C4-2B (cell line): ENCODE measurements around the gene FBXO7.

ENCODE experiments used
- H3K27ac ChIP-seq: fragments of 450-650 bp; 2 replicates; pipeline ENCODE4 v1.5.1; 2017
- ZFX ChIP-seq: fragments of 450-650 bp; IDR thresholded peaks from 2 replicates; pipeline ENCODE4 v1.6.1; 2017
- TF ChIP-seq, protein P1 (sequence below): fragments of 450-650 bp; conservative IDR thresholded peaks from 2 replicates; pipeline ENCODE4 v1.5.1; 2017; ENCODE audit warnings: mild to moderate bottlenecking

Gene FBXO7

DNA sequence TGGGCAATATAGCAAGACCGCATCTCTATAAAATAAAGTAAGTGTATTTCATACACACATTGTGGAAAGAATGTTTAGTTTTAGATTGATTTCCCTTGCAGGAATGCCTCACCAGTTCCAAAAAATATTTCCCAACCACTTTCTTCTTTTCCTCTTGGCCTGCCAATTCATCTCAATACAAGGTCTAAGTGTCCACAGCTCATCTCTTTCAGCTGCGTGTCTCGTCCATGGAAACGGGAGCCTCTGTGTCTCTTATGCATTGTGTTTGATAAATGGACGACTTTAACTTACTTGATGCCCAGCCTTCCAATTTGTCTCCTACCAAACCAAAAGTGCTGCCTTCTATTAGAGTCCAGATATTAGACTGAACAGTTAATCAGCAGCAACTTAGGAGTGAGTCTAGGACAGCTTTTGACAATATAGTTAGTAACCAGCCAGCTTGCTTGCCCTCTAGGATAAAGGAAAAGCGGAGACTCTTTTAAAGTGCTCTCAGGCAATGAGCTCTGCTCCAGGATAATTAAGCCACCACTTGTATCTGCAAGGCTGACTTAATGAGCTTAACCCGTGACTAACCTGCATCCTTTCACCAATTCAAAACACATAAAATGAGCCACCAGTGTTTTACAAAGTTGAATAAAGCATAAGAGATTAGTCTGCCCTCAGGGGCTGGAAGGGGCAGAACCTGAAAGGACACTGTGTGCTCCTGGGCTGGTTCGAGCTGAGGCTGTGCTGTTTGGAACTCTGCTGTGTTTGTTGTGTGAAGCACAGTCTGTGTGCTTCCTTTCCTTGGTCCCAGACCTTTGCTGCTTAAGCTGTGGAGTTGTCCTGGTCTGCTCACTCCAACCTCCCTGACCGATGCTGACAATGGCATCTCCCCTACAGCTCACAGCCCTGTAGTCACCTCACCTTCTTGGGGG is 27.5 kb downstream of the FBXO7 start:
- TF ChIP-seq ZFX: no peak
- TF ChIP-seq, protein P1, sequence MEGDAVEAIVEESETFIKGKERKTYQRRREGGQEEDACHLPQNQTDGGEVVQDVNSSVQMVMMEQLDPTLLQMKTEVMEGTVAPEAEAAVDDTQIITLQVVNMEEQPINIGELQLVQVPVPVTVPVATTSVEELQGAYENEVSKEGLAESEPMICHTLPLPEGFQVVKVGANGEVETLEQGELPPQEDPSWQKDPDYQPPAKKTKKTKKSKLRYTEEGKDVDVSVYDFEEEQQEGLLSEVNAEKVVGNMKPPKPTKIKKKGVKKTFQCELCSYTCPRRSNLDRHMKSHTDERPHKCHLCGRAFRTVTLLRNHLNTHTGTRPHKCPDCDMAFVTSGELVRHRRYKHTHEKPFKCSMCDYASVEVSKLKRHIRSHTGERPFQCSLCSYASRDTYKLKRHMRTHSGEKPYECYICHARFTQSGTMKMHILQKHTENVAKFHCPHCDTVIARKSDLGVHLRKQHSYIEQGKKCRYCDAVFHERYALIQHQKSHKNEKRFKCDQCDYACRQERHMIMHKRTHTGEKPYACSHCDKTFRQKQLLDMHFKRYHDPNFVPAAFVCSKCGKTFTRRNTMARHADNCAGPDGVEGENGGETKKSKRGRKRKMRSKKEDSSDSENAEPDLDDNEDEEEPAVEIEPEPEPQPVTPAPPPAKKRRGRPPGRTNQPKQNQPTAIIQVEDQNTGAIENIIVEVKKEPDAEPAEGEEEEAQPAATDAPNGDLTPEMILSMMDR: no peak
- H3K27ac ChIP-seq: no peak overlapping the region

DNA sequence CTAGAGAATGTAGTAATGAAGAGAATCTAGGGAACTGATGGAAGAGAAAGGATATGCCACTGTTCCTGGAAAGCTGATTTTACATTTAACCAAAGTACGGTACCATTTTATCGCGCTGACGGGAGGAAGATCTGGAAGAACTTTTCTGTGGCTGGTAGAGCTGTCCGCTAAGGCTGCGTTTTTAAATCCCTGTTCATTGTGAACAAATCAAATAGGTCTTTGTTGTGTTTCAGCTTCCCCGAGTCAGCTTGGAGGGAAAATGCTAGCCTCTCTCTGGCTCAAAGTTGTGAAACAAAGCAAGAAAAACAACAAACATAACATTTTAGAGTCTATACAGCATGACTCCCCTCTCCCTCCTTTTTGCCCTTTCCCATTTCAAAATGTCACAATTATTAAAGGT is 34.4 kb downstream of the FBXO7 start:
- H3K27ac ChIP-seq: no peak overlapping the region
- no peak for TF ChIP-seq ZFX
- TF ChIP-seq, protein P1: no peak

DNA sequence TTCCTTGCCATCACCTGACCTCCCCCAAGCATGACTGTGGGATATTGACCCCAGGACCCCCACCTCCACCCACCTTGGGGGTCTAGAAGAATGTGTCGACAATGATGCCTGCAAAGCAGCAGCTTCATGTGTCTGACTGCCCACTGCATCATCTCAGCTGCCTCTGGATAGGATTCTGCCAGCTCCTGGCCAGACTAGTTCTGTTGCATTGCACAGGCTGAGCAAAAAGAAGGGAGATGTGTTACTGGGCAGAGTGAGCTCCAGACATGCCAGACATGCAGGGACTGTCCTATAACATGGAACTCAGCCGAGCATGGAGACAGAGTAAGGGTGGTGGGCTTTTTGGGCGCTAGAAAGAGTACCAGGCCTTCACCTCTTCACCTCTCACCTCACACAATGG is 36.7 kb downstream of the FBXO7 start:
- no peak for TF ChIP-seq ZFX
- TF ChIP-seq, protein P1: no peak
- H3K27ac ChIP-seq: no peak overlapping the region

DNA sequence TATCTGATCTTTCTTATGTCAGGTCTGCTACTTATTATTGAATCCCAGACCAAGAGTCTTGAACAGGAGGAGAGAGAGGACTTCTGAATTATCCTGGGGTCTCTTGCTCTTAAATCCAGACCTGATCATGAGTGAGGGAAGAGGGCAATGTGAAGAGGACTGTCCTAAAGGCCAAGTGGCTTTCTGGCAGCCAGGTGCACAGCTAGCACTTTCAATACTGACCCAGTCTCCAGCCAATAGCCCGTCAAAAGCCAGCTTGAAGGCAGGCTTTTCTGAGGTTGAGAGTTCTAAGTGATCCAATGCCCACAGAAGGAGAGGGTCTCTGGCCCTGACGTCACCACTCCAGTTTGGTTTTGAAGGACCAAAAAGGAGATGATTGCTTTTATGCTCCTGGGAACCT is 37.2 kb downstream of the FBXO7 start:
- TF ChIP-seq, protein P1: no peak
- no peak for TF ChIP-seq ZFX
- H3K27ac ChIP-seq: no peak overlapping the region

DNA sequence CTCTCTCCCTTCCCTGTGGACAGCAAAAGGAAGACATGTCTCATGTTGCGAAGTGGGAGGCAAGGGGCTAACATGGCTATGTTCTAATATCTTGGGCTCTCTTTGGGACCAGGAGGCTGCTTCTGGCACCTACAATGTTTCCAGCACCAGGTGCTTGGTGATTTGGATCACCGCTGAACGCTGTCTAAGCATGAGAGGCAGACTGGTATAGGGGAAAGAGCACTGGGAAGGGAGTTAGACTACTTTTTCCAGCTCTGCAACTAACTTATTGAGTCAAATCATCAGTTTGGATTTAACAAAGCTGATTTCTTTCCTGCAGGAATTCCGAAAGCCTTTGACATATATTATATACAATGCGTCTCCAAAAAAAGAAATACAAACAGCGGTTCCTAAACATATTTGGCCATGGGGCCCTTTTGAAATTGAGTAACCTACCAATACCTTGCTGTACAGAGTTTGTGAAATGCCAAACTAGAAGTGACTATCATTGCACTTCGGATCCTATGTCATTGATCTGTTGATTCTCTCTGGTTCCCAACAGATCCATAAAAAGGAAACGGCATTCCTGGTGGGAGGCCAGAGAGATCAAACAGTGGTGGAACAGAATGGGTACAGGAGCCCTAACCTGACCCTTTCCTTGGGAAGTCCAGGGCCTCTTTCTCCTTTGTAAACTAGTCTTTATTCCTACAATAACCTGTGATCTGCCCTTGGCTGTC is 37.8 kb downstream of the FBXO7 start:
- TF ChIP-seq, protein P1: no peak
- no peak for TF ChIP-seq ZFX
- H3K27ac ChIP-seq: no peak overlapping the region

DNA sequence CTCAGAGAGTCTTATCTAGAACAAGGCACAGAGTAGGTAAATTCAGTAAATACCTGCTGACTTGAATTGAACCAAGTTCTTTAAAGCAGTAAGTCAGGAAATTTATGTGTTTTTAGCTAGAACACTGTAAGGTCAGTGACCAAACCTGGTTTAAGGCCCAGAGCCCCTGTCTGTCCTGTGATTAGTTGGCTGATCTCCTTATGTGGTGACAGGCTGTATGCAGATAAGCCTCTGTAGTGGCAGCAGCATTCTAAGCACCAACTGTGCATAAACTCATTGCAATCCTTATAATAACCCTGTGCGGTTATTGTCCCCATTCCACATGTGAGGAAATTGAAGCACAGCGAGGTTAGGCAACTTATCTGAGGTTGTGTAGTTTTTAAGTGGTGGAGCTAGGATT is 40.5 kb downstream of the FBXO7 start:
- H3K27ac ChIP-seq: no peak overlapping the region
- no peak for TF ChIP-seq ZFX
- TF ChIP-seq, protein P1: no peak

DNA sequence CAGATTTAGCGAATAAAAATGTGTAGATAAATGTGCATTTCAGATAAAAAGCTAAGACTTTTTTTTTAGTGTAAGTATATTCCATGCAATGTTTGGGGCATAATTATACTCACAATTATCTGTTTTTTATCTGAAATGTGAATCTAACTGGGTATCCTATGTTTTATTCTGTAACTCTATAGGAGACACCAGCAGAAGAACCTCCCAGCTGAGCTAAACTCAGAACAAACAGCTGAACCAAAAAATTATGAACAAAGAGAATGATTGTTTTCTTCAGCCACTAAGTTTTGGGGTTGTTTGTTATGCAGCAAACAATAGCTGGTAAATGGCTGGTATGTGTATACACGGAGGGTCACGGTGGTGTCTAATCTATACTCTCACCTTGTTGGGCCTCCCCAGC is 42.9 kb downstream of the FBXO7 start:
- H3K27ac ChIP-seq: no peak overlapping the region
- TF ChIP-seq ZFX: no peak
- TF ChIP-seq, protein P1: no peak
